Measurements from ENCODE around the gene NFIX. TPM values are rescaled to one million over a fixed set of nuclear protein-coding genes. Genes with fewer than 3 reads are reported as not detected.

The NFIX gene
- total and polyA plus RNA-seq, 2 donors (not counting 3 experiments of a cell fraction or from before 2014, with no cell fraction given): 9.8 to 37.7 TPM

DNA sequence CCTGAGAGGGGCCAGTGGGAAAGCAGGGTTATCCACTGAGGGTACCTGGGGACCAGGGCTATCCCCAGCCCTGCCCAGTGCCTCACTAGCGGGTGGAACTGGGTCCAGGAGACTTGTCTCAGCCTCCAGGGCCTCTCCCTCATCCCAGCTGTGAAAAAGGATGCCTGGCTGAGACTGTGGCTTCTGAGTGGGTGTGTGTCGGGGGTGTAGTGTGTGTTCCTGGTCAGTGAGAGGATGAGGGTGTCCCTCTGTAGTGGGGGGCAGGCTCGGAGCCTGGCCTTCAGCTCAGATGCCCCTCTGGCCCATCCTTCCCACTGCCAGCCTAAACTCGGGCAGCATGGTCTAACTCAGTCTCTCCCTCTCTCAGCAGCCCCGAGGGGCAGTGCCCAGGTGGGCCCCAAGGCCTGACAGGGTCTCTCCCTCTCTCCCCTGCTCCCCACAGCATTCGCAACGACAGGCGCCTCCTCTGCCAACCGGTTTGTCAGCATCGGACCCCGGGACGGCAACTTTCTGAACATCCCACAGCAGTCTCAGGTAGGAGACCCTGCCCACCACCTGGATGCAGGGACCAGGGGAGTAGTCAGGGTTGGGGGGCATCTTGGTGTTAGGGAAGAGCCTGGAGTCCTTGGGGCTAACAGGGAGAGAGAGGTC is 94.7 kb downstream of the NFIX start:
- POLR2A ChIA-PET: interaction anchor here (0.5 kb wide), 1 partner anchor 398 kb away, joined by 3 read pairs; no protein-coding TSS in a partner anchor
- H3K9ac ChIP-seq (replicated peaks; ENCODE audit: extremely low read depth, insufficient read depth, low read length): no peak overlapping the region

More for the DNA sequence above, 94.7 kb downstream of the NFIX start:
- Histone ChIP-seq H3K79me2 (ENCODE audit: control insufficient read depth, insufficient read depth, low read length) (no peaks in the 10 kb centered on the region), H3K4me1 (ENCODE audit: control insufficient read depth, extremely low read depth, insufficient read depth, low read length) (peaks cover 22% of the 10 kb centered on the region), H3K9me3 (replicated peaks; ENCODE audit: control insufficient read depth, insufficient read depth, low read length) (no peaks in the 10 kb centered on the region), H3K27me3 (ENCODE audit: control insufficient read depth in 2 of 2, insufficient read depth in 2 of 2, low read length in 2 of 2) (no peaks in the 10 kb centered on the region), H3K27ac (ENCODE audit: insufficient read depth, low read depth, low read length) (no peak overlapping the region), H3K36me3 (ENCODE audit: control insufficient read depth in 2 of 2, extremely low read depth in 1 of 2, insufficient read depth in 2 of 2, low read length in 2 of 2) (no peaks in the 10 kb centered on the region), H2AFZ (ENCODE audit: low read depth, low read length) (no peak overlapping the region), H3K4me2 (ENCODE audit: insufficient read depth, low read length) (no peak overlapping the region), H3K4me3 (replicated peaks in 1 of 3; ENCODE audit: insufficient read depth in 1 of 3, low read depth in 1 of 3, low read length in 3 of 3) (no peak overlapping the region), H4K20me1 (replicated peaks; ENCODE audit: control insufficient read depth, extremely low read depth, insufficient read depth, low read length) (no peaks in the 10 kb centered on the region), H3K9me1 (replicated peaks; ENCODE audit: control insufficient read depth, extremely low read depth, insufficient read depth, low read length) (no peaks in the 10 kb centered on the region)
- CTCF ChIA-PET: interaction anchor here (1.4 to 8.5 kb wide), 4 partner anchors 29 to 110 kb away, joined by 3 to 543 read pairs (median 62); no protein-coding TSS in a partner anchor
- TF ChIP-seq GATA2 (IDR thresholded peaks at IDR 0.05; ENCODE audit: insufficient read depth, insufficient read length, low read depth, low read length): no peak
- no peak for TF ChIP-seq POLR2AphosphoS5 (IDR thresholded peaks at IDR 0.05; ENCODE audit: insufficient read depth, low read depth, low read length)
- no peak for TF ChIP-seq JUN (IDR thresholded peaks at IDR 0.05; ENCODE audit: borderline replicate concordance, insufficient read depth, insufficient read length, low read depth)
- TF ChIP-seq, protein P1, sequence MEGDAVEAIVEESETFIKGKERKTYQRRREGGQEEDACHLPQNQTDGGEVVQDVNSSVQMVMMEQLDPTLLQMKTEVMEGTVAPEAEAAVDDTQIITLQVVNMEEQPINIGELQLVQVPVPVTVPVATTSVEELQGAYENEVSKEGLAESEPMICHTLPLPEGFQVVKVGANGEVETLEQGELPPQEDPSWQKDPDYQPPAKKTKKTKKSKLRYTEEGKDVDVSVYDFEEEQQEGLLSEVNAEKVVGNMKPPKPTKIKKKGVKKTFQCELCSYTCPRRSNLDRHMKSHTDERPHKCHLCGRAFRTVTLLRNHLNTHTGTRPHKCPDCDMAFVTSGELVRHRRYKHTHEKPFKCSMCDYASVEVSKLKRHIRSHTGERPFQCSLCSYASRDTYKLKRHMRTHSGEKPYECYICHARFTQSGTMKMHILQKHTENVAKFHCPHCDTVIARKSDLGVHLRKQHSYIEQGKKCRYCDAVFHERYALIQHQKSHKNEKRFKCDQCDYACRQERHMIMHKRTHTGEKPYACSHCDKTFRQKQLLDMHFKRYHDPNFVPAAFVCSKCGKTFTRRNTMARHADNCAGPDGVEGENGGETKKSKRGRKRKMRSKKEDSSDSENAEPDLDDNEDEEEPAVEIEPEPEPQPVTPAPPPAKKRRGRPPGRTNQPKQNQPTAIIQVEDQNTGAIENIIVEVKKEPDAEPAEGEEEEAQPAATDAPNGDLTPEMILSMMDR (IDR thresholded peaks at IDR 0.05; ENCODE audit: extremely low read depth in 1 of 2, insufficient read depth in 1 of 2, low read depth in 1 of 2, low read length in 2 of 2): no peak
- no peak for TF ChIP-seq MYC (IDR thresholded peaks at IDR 0.05; ENCODE audit: low read depth, low read length)
- TF ChIP-seq POLR2A (IDR thresholded peaks at IDR 0.05; ENCODE audit: low read depth, low read length): no peak
- no peak for TF ChIP-seq FOS (IDR thresholded peaks at IDR 0.05; ENCODE audit: borderline replicate concordance, insufficient read depth, low read length)
- TF ChIP-seq, protein P2, sequence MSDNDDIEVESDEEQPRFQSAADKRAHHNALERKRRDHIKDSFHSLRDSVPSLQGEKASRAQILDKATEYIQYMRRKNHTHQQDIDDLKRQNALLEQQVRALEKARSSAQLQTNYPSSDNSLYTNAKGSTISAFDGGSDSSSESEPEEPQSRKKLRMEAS (IDR thresholded peaks at IDR 0.05; ENCODE audit: insufficient read depth, insufficient read length): no peak
- TF ChIP-seq EZH2 (IDR thresholded peaks at IDR 0.05; ENCODE audit: borderline replicate concordance, low read depth, low read length, severe bottlenecking): no peak
- dilution Hi-C loops (cut with MboI; ENCODE audit: extremely low pct_ligation_motif_present, low sequenced_read_pairs) (no loop called here), intact Hi-C loops (cut with micrococcal nuclease) (loop anchor here (5.0 kb wide), 2 partner anchors 38 to 58 kb away; no protein-coding TSS in a partner anchor)
- no TSS peak for BruUV-seq (replicated peaks)
- DNase-seq (ENCODE audit: low read depth, low spot score): no peak
- no peak for FAIRE-seq

All from endothelial cell of umbilical vein (primary cell).